Esophagus muscularis mucosa (tissue), 4 donors: Measurements from ENCODE around the gene AGFG1. TPM values are rescaled to one million over a fixed set of nuclear protein-coding genes. Genes with fewer than 3 reads are reported as not detected.

Experiments used
- DNase-seq: peaks from one replicate; pipeline ENCODE4 v3.0.0-alpha.2; 2017; ENCODE audit errors: extremely low spot score
- H3K27ac ChIP-seq, 4 donors: fragments of 200-600 bp; sonication (generic); replicated peaks in 1 of 4; 1 replicate in 3 of 4; 2 replicates in 1 of 4; pipeline ENCODE4 v1.5.1; 2016 to 2019; ENCODE audit warnings: mild to moderate bottlenecking in 1 of 4
- H3K27me3 ChIP-seq, 4 donors: fragments of 200-600 bp; sonication (generic); one replicate each; pipeline versions ENCODE4 v1.5.1 to v1.6.0; 2016 to 2019
- H3K36me3 ChIP-seq, 4 donors: fragments of 200-600 bp; sonication (generic); one replicate each; pipeline ENCODE4 v1.5.1; 2016 to 2019
- H3K4me1 ChIP-seq, 4 donors: fragments of 200-600 bp; sonication (generic); one replicate each; pipeline ENCODE4 v1.5.1; 2016 to 2019
- H3K4me3 ChIP-seq, 4 donors: fragments of 200-600 bp; sonication (generic); 1 replicate in 2 of 4; 2 replicates in 2 of 4; pipeline ENCODE4 v1.5.1; 2016 to 2019; ENCODE audit warnings: mild to moderate bottlenecking in 4 of 4, moderate library complexity in 1 of 4
- H3K9me3 ChIP-seq, 4 donors: fragments of 200-600 bp; sonication (generic); 1 replicate in 3 of 4; 2 replicates in 1 of 4; pipeline ENCODE4 v1.5.1; 2016 to 2019
- CTCF ChIP-seq, 3 experiments: fragments of 200-600 bp in 2 of 3; fragments of 450-650 bp in 1 of 3; sonication (generic) in 2 of 3; IDR thresholded peaks; one replicate each; pipeline ENCODE4 v1.5.1; 2017 to 2019; ENCODE audit warnings: antibody characterized with exemption in 3 of 3, mild to moderate bottlenecking in 2 of 3, moderate library complexity in 1 of 3
- EP300 ChIP-seq: sonication (generic); formaldehyde crosslinking; IDR thresholded peaks from one replicate; pipeline ENCODE4 v1.6.1; 2017; ENCODE audit warnings: antibody characterized with exemption
- POLR2A ChIP-seq: fragments of 450-650 bp; IDR thresholded peaks from one replicate; pipeline ENCODE4 v1.6.1; 2017; ENCODE audit warnings: antibody characterized with exemption, moderate library complexity, mild to moderate bottlenecking, low read depth
- POLR2AphosphoS5 ChIP-seq, 2 donors: sonication (generic); formaldehyde crosslinking; IDR thresholded peaks; one replicate each; pipeline ENCODE4 v1.6.1; 2017; ENCODE audit warnings: antibody characterized with exemption in 2 of 2
- WGBS: methylation state at CpG from one replicate; pipeline ENCODE4 v1.1.5; 2018; 5-methylcytosine and 5-hydroxymethylcytosine counted together
- intact Hi-C: fragments of 100-400 bp; cut with DNase I; formaldehyde crosslinking; loops from one replicate; pipeline ENCODE4 v1.15.1; 2023
- total RNA-seq, 4 donors: library from RNA; depleted of rRNA; stranded (reverse); fragments of >200 nt; gene quantifications; one replicate each; pipeline versions ENCODE4 v1.1.0 to v1.2.1, GENCODE V29; 2016

Gene AGFG1
- total RNA-seq, 4 donors from 2014 or later, result 27.4 to 73.4 (median 52.7) TPM

DNA sequence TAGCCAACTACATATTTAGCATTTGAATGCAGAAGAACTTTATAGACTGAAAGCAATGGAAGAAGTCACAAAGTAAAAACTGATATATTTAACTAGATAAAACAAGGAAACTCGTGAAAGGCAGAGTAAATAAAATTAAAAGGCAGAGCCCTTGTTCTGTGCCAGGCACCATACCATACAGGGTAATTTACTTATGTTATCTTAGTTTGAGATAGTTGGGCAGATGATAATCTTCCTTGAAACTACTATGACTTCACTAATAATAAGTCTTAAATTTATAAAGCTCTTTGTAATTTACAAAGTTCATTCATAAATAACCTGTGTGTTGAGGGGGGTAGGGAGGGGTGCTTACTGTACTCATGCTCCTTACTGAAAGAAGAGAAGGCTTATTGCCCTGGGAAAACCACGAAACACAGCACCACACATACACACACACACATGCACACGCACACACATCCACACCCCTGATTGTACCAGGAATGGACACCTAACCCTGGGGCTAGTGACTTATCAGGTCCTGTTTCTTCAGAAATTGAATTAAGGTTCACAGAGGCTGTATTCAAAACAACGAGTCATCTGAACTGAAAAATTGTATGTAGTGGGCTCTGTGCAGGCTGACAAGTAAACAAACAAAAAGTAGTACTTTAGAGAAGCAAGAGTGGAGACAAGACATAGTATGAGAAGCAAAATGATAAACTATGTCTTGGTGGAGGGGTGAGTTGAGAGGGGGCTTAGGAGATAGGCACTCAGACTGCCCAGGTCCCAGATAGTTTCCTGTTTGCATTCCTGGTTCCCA, 38.1 kb downstream of the AGFG1 start:
- no peak for DNase-seq
- no peaks in the 10 kb centered on the region for H3K36me3 ChIP-seq
- H3K27ac ChIP-seq, result no peak overlapping the region
- H3K27me3 ChIP-seq, result no peaks in the 10 kb centered on the region
- H3K4me3 ChIP-seq, result no peak overlapping the region
- intact Hi-C loops, result no loop called here
- no peak for TF ChIP-seq EP300
- no peak for TF ChIP-seq CTCF (IDR thresholded peaks at IDR 0.05)
- TF ChIP-seq POLR2A, result no peak
- TF ChIP-seq POLR2AphosphoS5 (IDR thresholded peaks at IDR 0.05), result no peak
- WGBS, result 79% methylated on average over 4 of the region's 4 CpGs
- peaks cover 55 to 80% (median 66%) of the 10 kb centered on the region in 4 donors for H3K4me1 ChIP-seq
- H3K9me3 ChIP-seq, result no peaks in the 10 kb centered on the region

DNA sequence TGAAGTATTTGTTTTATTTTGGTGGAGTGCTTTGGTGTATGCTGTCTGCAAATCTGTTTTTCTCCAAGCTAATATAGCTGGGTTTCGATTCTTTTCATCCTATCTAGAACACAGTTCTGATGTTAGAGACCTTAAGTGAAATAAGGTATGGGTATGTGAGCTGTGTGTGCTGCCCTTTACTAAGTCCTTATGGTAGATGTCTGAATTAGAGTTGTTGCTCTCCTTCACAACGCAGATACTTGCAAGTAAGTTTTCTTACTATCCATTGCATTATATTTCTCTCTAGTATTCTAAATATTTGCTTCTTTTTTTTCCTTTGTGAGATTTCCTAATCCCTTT, 38.6 kb downstream of the AGFG1 start:
- peaks cover 49 to 80% (median 65%) of the 10 kb centered on the region in 4 donors for H3K4me1 ChIP-seq
- WGBS, result 94% methylated on average over 2 of the region's 2 CpGs
- no peaks in the 10 kb centered on the region for H3K27me3 ChIP-seq
- DNase-seq, result no peak
- H3K27ac ChIP-seq, result no peak overlapping the region
- TF ChIP-seq EP300 (no peak), POLR2A (no peak), CTCF (IDR thresholded peaks at IDR 0.05) (no peak), POLR2AphosphoS5 (IDR thresholded peaks at IDR 0.05) (no peak)
- no peaks in the 10 kb centered on the region for H3K9me3 ChIP-seq
- intact Hi-C loops, result no loop called here
- no peaks in the 10 kb centered on the region for H3K36me3 ChIP-seq
- H3K4me3 ChIP-seq, result no peak overlapping the region

GRCh38 chr2:227511239-227511930, 39.4 kb downstream of the AGFG1 start:
- WGBS, result 91% methylated on average over 4 of the region's 4 CpGs
- Histone ChIP-seq H3K27me3 (no peaks in the 10 kb centered on the region), H3K27ac (no peak overlapping the region), H3K4me1 (peaks cover 49 to 80% (median 67%) of the 10 kb centered on the region in 4 donors), H3K36me3 (no peaks in the 10 kb centered on the region), H3K4me3 (no peak overlapping the region), H3K9me3 (no peaks in the 10 kb centered on the region)
- intact Hi-C loops, result no loop called here
- TF ChIP-seq EP300 (no peak), POLR2A (no peak), POLR2AphosphoS5 (IDR thresholded peaks at IDR 0.05) (no peak), CTCF (IDR thresholded peaks at IDR 0.05) (no peak)
- no peak for DNase-seq

- H3K4me3 ChIP-seq, result no peak overlapping the region
- H3K36me3 ChIP-seq, result no peaks in the 10 kb centered on the region
- peaks cover 52 to 80% (median 69%) of the 10 kb centered on the region in 4 donors for H3K4me1 ChIP-seq
- no peaks in the 10 kb centered on the region for H3K27me3 ChIP-seq
- H3K27ac ChIP-seq, result no peak overlapping the region
- intact Hi-C loops, result no loop called here
- TF ChIP-seq POLR2AphosphoS5 (IDR thresholded peaks at IDR 0.05) (no peak), CTCF (IDR thresholded peaks at IDR 0.05) (no peak), POLR2A (no peak), EP300 (no peak)
- 72% methylated on average over 3 of the region's 3 CpGs for WGBS
- DNase-seq, result no peak
- no peaks in the 10 kb centered on the region for H3K9me3 ChIP-seq
Observed at GRCh38 chr2:227511955-227512354, 40.0 kb downstream of the AGFG1 start.
